GM12872 (cell line): ENCODE measurements around the gene HNRNPM.

Experiments
- CTCF ChIP-seq: IDR thresholded peaks from 3 replicates; pipeline ENCODE4 v1.5.1; 2011; ENCODE audit warnings: low read depth, mild to moderate bottlenecking, low read length, moderate library complexity; ENCODE audit not compliant: insufficient read depth

The HNRNPM gene

GRCh38 chr19:8438236-8438635 is 6.5 kb upstream of the HNRNPM start:
- no peak for TF ChIP-seq CTCF

GRCh38 chr19:8441725-8442544 is 2.8 kb upstream of the HNRNPM start:
- no peak for TF ChIP-seq CTCF

DNA sequence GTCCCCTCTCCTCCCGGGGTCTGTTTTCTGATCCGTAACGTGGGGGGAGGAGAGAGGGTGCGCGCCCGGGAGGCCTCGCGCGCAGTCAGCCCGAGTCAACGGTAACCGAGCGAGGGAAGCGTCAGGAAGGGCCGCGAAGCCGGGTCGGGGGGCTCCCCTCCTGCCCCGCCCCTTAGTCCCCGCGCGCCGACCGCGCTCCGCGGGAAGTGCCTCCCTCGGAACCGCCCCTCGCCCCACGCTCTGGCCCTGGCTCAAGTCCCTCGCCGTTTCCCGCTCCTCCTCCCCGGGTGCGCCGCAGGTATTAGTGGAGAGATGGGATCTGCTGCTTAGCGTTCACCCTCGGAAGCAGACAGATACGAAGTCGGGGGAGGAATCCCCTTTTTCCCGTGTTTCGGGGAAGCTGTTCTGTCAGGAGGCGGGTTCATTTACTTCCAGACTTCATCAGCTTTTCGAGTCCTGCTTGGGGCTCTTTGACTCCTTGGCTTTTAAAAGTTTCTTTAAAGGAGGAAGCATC is 770 bp downstream of the HNRNPM start:
- TF ChIP-seq CTCF: no peak

- TF ChIP-seq CTCF: no peak
Observed at GRCh38 chr19:8446061-8446709, 1.4 kb downstream of the HNRNPM start.

GRCh38 chr19:8449830-8450229 is 5.1 kb downstream of the HNRNPM start:
- TF ChIP-seq CTCF: no peak

DNA sequence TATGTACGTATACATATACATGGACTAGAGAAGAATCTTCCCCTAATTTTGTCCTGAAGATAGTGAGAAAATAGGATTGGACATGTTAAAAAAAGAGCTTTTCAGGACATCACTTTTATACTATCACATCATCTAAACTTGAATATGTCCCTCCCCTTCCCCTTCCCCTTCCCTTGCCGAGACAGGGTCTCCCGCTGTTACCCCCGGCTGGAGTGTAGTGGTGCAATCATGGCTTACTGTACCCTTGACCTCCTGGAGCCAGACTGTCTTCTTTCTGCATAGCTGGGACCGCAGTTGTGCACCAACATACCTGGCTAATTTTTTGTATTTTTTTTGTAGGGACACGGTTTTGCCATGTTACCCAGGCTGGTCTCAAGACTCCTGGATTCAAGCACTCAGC is 6.6 kb downstream of the HNRNPM start:
- TF ChIP-seq CTCF: no peak

GRCh38 chr19:8451885-8452284 is 7.1 kb downstream of the HNRNPM start:
- TF ChIP-seq CTCF: no peak
